Activated CD4-positive, alpha-beta T cell treated with anti-CD3 and anti-CD28 coated beads, Interleukin-2, amount 50 U/mL, for 4 hours (primary cell): Measurements from ENCODE around the gene POP7.
"Not testable (repeated sequence)": the region's sequence is repeated elsewhere in the genome, so short reads cannot be mapped to it uniquely, and the experiment has no call there.

Experiments used
- DNase-seq, 2 experiments: peaks; one replicate each; pipeline ENCODE4 v3.0.0-alpha.2; 2020

Gene POP7

DNA sequence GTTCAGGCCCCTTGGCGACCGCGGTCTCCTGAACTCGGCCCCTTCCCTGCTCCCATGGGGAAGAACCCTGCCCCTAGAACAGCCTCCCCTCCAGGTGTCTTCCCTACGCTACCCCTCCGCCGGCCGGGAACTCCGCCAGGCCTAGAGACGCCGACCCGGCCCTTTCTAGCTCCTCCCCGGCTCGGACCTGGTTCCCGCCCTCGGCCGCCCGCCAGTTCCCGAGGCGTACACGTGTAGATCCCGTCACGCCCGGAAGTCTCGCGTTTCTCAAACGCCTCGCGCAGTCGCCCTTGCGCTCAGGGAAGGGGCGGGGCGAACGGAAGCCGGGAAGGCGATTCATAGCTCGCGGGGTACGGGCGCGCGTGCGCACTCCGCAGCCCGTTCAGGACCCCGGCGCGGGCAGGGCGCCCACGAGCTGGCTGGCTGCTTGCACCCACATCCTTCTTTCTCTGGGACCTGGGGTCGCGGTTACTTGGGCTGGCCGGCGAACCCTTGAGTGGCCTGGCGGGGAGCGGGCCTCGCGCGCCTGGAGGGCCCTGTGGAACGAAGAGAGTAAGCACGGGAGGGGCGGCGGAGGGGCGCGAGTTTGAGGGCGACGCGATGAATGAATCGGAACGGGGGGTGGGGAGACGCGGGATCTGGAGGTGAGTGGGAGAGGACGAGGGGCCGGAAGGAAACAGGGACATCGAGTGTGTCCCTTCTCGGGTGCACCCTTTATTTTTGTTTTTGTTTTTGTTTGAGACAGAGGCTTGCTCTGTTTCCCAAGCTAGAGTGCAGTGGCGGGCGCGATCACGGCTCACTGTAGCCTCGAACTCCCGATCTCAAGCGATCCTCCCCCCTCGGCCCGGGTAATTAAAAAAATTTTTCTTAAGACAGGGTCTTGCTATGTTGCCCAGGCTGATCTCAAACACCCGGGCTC lies at the start of gene POP7:
Gene POP7, plus strand, starts transcription at position 369 of the 919 bp plus-strand sequence. CDS start 710 bp downstream, outside the sequence.
- peak; percentile 97 to 98 for DNase-seq

GRCh38 chr7:100662194-100662776 lies 43.6 kb upstream of the POP7 start:
- DNase-seq = not testable (repeated sequence)

- DNase-seq = no peak
These were observed 40.7 kb upstream of the POP7 start for GRCh38 chr7:100665168-100665726.

DNA sequence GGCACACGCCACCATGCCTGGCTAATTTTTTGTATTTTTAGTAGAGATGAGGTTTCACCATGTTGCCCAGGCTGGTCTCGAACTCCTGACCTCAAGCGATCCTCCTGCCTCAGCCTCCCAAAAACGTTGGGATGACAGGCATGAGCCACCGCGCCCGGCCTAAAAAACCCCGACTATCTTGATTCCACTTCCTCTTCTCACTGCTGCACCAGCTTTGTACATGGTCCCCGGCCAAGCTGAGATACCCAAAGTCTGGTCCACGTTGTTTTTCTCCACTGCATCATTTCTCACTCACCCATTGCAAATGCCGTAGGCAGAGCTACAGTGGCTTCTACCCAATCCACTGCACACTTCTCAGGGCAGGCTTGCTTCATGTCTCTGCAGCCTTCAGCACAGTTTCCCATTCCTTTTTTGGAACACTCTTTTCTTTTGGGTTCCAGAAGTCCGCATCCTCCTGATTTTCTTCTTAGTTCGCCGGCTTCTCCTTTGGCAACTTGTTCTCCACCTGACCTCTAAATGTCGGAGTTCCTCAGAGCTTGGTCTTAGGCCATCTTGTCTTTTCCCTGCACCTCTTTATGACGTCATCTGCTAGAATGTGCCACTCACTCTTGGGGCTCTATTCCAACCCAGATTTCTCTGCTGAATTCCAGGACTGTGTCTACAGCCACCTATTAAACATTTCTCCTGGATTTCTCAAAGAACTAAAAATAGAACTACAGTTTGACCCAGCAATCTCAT lies 38.4 kb upstream of the POP7 start:
- DNase-seq = no peak

- DNase-seq = no peak
These were observed 37.9 kb upstream of the POP7 start for GRCh38 chr7:100668069-100668449.

DNA sequence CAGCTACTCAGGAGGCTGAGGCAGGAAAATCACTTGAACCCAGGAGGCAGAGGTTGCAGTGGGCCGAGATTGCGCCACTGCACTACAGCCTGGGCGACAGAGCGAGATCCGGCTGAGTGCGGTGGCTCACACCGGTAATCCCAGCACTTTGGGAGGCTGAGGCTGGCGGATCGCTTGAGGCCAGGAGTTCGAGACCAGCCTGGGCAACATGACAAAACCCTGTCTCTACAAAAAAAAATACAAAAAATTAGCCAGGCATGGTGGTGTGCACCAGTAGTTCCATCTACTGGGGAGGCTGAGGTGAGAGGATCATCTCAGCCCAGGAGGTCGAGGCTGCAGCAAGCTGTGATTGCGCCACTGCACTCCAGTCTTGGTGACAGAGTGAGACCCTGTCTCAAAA lies 36.8 kb upstream of the POP7 start:
- not testable (repeated sequence) for DNase-seq

- DNase-seq = no peak
These were observed 35.8 kb upstream of the POP7 start for GRCh38 chr7:100670074-100670473.

- no peak for DNase-seq
These were observed 34.3 kb upstream of the POP7 start for GRCh38 chr7:100671353-100672327.

GRCh38 chr7:100673302-100673941 lies 32.5 kb upstream of the POP7 start, which contains the start of gene GNB2:
GNB2 (plus strand) TSS chr7:100673740; CDS start chr7:100676266, 2,526 bp downstream.
- DNase-seq = peak; percentile 98 to 99

- DNase-seq = peak in 1 of 2 experiments; percentile 27
These were observed 31.9 kb upstream of the POP7 start for GRCh38 chr7:100673942-100674410.

- DNase-seq = no peak
These were observed 31.4 kb upstream of the POP7 start for GRCh38 chr7:100674411-100675104.

DNA sequence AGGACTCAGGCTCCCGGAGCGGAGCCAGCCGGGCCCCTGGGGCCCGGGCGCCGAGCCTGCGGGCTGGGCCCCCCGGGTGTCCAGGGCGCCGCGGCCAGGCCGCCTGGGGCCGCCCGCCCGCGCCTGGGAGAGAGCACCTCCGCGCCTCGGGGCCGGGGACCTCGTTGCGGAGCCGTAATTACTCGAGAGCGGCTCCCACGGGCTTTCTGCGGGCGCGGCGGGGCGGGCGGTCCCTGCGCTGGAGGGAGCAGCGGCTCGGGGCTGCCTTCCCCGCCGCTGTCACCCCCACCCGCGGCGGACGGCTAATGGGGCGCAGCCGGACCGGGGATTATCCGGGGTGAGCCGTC lies 30.8 kb upstream of the POP7 start:
- peak in 1 of 2 experiments; percentile 41 for DNase-seq

GRCh38 chr7:100675581-100676350 lies 30.2 kb upstream of the POP7 start:
- peak; percentile 74 to 77 for DNase-seq

DNA sequence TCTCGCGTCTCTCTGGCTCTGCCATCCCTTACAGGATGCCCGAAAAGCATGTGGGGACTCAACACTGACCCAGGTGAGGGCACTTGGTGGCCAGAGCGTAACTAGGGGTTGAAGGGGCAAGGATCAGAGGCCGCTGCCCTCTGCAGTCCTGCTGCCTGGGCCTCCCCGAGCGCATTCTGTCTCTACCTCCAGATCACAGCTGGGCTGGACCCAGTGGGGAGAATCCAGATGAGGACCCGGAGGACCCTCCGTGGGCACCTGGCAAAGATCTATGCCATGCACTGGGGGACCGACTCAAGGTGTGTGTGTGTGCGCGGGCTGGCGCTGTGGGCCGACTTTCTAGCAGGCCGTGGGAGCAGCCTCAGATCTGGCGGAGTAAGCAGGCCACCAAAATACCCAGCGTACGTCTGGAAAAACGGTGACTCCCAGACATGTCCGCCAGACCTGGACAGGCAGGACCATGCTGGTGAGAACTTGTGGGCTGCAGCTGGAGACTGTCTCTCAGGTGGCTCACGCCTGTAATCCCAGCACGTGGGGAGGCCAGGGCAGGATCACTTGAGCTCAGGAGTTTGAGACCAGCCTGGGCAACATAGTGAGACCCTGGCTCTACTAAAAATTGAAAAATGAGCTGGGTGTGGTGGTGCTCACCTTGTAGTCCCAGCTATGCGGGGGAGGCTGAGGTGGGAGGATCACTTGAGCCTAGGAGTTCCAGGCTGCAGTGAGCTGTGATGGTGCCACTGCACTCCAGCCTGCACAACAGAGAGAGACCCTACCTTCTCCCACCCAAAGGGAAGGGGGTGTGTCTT lies 29.2 kb upstream of the POP7 start:
- DNase-seq = no peak

DNA sequence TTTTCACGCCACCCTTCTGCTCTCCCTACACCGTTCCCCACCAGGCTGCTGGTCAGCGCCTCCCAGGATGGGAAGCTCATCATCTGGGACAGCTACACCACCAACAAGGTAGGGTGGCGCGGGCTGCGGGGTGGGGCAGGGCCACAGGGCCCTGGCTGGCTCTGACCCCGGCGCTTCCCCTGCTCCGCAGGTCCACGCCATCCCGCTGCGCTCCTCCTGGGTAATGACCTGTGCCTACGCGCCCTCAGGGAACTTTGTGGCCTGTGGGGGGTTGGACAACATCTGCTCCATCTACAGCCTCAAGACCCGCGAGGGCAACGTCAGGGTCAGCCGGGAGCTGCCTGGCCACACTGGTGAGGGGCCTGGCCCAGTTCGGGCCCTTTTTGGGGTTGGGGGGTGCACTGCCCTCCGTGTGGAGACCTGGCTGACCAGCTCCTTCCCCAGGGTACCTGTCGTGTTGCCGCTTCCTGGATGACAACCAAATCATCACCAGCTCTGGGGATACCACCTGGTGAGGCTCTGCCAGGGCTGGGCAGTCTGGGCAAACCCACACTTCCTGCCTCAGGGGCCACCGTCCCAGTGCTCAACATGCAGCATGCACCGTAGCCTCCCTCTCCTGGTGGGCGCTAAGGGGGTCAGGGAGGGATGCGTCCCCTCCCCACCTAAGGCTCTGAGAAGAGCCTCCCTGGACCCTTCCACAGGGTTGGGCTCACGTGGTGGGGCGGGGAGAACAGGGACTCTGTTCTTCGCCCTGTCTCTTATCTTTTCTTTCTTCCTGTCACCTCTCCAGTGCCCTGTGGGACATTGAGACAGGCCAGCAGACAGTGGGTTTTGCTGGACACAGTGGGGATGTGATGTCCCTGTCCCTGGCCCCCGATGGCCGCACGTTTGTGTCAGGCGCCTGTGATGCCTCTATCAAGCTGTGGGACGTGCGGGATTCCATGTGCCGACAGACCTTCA lies 28.3 kb upstream of the POP7 start:
- no peak for DNase-seq

DNA sequence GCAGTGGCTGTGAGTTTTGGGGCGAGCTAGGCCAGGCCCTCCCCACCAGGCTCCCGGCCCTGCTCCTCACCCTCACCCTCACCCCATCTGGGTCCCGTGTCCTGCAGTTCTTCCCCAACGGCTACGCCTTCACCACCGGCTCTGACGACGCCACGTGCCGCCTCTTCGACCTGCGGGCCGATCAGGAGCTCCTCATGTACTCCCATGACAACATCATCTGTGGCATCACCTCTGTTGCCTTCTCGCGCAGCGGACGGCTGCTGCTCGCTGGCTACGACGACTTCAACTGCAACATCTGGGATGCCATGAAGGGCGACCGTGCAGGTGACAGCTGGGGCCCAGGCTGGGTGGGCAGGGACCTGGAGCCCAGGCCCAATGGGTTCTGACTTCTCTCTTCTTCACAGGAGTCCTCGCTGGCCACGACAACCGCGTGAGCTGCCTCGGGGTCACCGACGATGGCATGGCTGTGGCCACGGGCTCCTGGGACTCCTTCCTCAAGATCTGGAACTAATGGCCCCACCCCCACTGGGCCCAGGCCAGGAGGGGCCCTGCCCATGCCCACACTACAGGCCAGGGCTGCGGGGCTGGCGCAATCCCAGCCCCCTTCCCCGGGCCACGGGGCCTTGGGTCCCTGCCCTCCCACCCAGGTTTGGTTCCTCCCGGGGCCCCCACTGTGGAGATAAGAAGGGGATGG lies 27.5 kb upstream of the POP7 start:
- DNase-seq = no peak
